ENCODE results near the gene UBE2E2.

UBE2E2 gene

DNA sequence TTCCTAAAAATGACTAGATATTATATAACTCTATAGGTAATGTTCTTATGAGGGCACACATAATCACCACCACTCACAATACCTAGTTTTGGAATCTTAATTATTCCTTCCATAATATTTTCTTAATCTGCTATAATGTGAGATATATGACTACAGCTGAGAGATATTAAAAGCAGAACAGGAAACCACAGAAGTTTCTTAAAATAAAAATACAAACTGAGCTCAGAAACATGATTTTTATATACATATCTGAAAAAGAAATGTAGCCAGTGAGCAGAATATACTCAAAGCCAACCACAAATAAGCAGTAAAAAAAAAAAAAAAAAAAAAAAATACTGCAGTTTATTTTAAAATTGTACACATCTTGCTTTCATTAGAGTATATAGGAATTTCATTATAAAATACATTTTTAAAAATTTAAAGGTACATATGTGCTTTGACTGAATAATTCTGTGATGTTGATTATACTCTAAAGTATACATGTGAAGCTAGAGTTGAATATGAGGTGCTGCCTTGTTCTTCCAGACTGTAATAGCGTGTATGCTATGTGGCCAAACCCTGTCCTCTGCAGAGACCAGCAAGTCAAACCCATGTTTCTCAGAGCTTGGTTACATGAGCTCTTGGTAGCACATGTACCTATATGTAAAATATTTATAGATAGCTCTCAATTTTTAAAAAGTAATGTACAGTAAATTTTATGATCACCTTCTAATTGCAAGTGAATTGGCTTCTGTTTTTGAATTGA lies 175.0 kb downstream of the UBE2E2 start:
- Histone ChIP-seq H3K4me1 (ENCODE audit: insufficient read depth, low read length, poor library complexity, severe bottlenecking) (peaks cover 22% of the 10 kb centered on the region), H3F3A (ENCODE audit: low read depth) (no peaks in the 10 kb centered on the region), H3K27me3 (ENCODE audit: insufficient read depth, low read length, poor library complexity, severe bottlenecking) (no peaks in the 10 kb centered on the region), H4K20me1 (ENCODE audit: insufficient read depth, low read length, poor library complexity, severe bottlenecking) (peaks cover 5% of the 10 kb centered on the region), H3K4me3 (ENCODE audit: low read length, poor library complexity, severe bottlenecking) (peak overlapping the region; percentile 17), H3K36me3 (ENCODE audit: insufficient read depth, low read length) (no peaks in the 10 kb centered on the region), H3K9me3 (ENCODE audit: insufficient read depth, low read depth, low read length) (no peaks in the 10 kb centered on the region), H3K79me2 (ENCODE audit: insufficient read depth, low read length) (no peaks in the 10 kb centered on the region), H3K4me2 (ENCODE audit: low read depth, low read length, poor library complexity, severe bottlenecking) (peak overlapping the region; percentile 40), H3K9ac (ENCODE audit: low read depth, low read length, poor library complexity, severe bottlenecking) (no peak overlapping the region), H2AFZ (ENCODE audit: low read length) (no peak overlapping the region), H3K9me2 (replicated peaks; ENCODE audit: low read depth, low read length) (no peaks in the 10 kb centered on the region)
- TF ChIP-seq EZH2phosphoT487 (IDR thresholded peaks at IDR 0.05; ENCODE audit: borderline replicate concordance): no peak
- TF ChIP-seq, protein P1, sequence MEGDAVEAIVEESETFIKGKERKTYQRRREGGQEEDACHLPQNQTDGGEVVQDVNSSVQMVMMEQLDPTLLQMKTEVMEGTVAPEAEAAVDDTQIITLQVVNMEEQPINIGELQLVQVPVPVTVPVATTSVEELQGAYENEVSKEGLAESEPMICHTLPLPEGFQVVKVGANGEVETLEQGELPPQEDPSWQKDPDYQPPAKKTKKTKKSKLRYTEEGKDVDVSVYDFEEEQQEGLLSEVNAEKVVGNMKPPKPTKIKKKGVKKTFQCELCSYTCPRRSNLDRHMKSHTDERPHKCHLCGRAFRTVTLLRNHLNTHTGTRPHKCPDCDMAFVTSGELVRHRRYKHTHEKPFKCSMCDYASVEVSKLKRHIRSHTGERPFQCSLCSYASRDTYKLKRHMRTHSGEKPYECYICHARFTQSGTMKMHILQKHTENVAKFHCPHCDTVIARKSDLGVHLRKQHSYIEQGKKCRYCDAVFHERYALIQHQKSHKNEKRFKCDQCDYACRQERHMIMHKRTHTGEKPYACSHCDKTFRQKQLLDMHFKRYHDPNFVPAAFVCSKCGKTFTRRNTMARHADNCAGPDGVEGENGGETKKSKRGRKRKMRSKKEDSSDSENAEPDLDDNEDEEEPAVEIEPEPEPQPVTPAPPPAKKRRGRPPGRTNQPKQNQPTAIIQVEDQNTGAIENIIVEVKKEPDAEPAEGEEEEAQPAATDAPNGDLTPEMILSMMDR (conservative IDR thresholded peaks at IDR 0.05; ENCODE audit: low read length): no peak

DNA sequence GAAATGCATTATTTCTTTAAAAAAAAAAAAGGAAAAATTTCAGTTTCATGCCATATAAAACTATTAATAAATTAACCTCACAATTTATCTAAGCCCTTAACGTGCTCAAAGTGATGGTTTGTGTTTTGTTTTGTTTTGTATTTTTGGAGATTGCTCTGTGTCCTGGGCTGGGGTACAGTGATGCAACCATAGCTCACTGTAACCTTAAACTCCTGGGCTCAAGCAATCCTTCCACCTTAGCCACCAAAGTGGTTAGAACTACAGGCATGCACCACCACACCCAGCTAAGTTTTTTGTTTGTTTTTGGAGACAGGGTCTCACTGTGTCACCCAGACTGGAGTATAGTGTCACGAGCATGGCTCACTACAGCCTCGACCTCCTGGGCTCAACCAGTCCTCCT lies 180.7 kb downstream of the UBE2E2 start:
- TF ChIP-seq, protein P1 (conservative IDR thresholded peaks at IDR 0.05; ENCODE audit: low read length): no peak
- TF ChIP-seq EZH2phosphoT487 (IDR thresholded peaks at IDR 0.05; ENCODE audit: borderline replicate concordance): no peak
- H3K4me2 ChIP-seq (ENCODE audit: low read depth, low read length, poor library complexity, severe bottlenecking): no peak overlapping the region

GRCh38 chr3:23385327-23385726 lies 182.2 kb downstream of the UBE2E2 start:
- Histone ChIP-seq H3K79me2 (ENCODE audit: insufficient read depth, low read length) (no peaks in the 10 kb centered on the region), H3K4me2 (ENCODE audit: low read depth, low read length, poor library complexity, severe bottlenecking) (no peak overlapping the region), H3K36me3 (ENCODE audit: insufficient read depth, low read length) (no peaks in the 10 kb centered on the region), H3K9me2 (replicated peaks; ENCODE audit: low read depth, low read length) (no peaks in the 10 kb centered on the region), H2AFZ (ENCODE audit: low read length) (no peak overlapping the region), H3K9ac (ENCODE audit: low read depth, low read length, poor library complexity, severe bottlenecking) (no peak overlapping the region), H4K20me1 (ENCODE audit: insufficient read depth, low read length, poor library complexity, severe bottlenecking) (no peaks in the 10 kb centered on the region), H3K4me3 (ENCODE audit: low read length, poor library complexity, severe bottlenecking) (no peak overlapping the region), H3F3A (ENCODE audit: low read depth) (no peaks in the 10 kb centered on the region), H3K27me3 (ENCODE audit: insufficient read depth, low read length, poor library complexity, severe bottlenecking) (no peaks in the 10 kb centered on the region), H3K9me3 (ENCODE audit: insufficient read depth, low read depth, low read length) (no peaks in the 10 kb centered on the region), H3K4me1 (ENCODE audit: insufficient read depth, low read length, poor library complexity, severe bottlenecking) (no peaks in the 10 kb centered on the region)
- TF ChIP-seq, protein P1 (conservative IDR thresholded peaks at IDR 0.05; ENCODE audit: low read length): no peak
- TF ChIP-seq EZH2phosphoT487 (IDR thresholded peaks at IDR 0.05; ENCODE audit: borderline replicate concordance): no peak

More for the DNA sequence above, 180.7 kb downstream of the UBE2E2 start:
- H3K27me3 ChIP-seq (ENCODE audit: insufficient read depth, low read length, poor library complexity, severe bottlenecking): no peaks in the 10 kb centered on the region
- H3K9ac ChIP-seq (ENCODE audit: low read depth, low read length, poor library complexity, severe bottlenecking): no peak overlapping the region
- no peaks in the 10 kb centered on the region for H3K9me3 ChIP-seq (ENCODE audit: insufficient read depth, low read depth, low read length)
- no peaks in the 10 kb centered on the region for H3F3A ChIP-seq (ENCODE audit: low read depth)
- H3K36me3 ChIP-seq (ENCODE audit: insufficient read depth, low read length): no peaks in the 10 kb centered on the region
- no peak overlapping the region for H2AFZ ChIP-seq (ENCODE audit: low read length)
- H3K79me2 ChIP-seq (ENCODE audit: insufficient read depth, low read length): no peaks in the 10 kb centered on the region
- H3K4me3 ChIP-seq (ENCODE audit: low read length, poor library complexity, severe bottlenecking): no peak overlapping the region
- no peaks in the 10 kb centered on the region for H3K9me2 ChIP-seq (replicated peaks; ENCODE audit: low read depth, low read length)
- no peaks in the 10 kb centered on the region for H4K20me1 ChIP-seq (ENCODE audit: insufficient read depth, low read length, poor library complexity, severe bottlenecking)
- no peaks in the 10 kb centered on the region for H3K4me1 ChIP-seq (ENCODE audit: insufficient read depth, low read length, poor library complexity, severe bottlenecking)
